Daoy (cell line): ENCODE results near the gene ECHS1. TPM values are rescaled to one million over a fixed set of nuclear protein-coding genes. Genes with fewer than 3 reads are reported as not detected.
"Not testable (repeated sequence)": the region's sequence is repeated elsewhere in the genome, so short reads cannot be mapped to it uniquely, and the experiment has no call there.

Experiments
- DNase-seq: peaks from one replicate; pipeline ENCODE4 v3.0.0-alpha.2; 2015; ENCODE audit warnings: low read depth
- total RNA-seq: library from RNA; depleted of rRNA; stranded (reverse); fragments of >200 nt; shearing (Covaris generic); gene quantifications from 2 replicates; pipeline ENCODE4 v1.2.3, GENCODE V29; 2014; rRNA removed

Gene ECHS1
- total RNA-seq, 1 experiment from 2014 or later, result 79.0 TPM

DNA sequence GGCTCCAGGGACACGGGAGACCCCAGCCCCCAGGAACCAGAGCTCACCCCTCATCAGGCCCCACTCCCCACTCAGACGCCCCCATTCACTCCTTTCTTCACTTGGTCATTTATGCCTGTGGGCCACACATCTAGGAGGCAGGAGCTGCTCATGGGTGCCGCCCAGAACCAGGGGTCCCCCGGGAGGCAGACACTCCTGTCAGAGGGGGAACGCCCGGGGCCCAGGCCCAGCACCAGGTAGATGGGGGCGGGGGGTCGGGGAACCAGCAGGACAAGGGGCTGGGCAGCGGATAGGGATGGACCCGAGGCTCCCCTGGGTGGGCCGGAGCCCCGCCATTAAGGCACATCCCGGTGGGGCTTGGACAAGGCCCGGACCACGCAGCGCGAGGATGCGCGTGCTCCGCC is 48.3 kb downstream of the ECHS1 start:
- no peak for DNase-seq

- DNase-seq, result peak; percentile 51
Measured at GRCh38 chr10:133324198-133324792, 48.9 kb downstream of the ECHS1 start.

DNA sequence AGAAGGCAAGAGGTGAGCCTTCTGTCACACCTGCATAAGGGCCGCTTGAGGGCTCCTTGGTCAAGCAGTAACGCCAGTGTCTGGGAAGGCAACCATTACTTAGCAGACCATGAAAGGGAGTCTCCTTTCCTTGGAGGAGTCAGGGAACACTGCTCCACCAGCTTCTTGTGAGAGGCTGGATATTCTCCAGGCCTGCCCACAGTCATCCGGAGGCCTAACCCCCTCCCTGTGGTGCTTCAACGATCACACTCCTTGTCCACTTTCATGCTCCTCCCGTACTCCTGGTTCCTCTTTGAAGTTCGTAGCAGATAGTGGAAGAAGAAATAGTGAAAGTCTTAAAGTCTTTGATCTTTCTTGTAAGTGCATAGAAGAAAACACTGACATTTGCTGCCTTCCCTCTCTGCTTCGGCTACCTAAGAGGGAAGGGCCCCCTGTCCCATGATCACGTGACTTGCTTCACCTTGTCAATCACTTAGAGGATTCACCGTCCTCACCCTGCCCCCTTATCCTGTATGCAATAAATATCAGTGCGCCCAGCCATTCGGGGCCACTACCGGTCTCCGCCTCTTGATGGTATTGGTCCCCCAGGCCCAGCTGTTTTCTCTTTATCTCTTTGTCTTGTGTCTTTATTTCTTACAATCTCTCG is 51.0 kb downstream of the ECHS1 start:
- not testable (repeated sequence) for DNase-seq

GRCh38 chr10:133320852-133321422 is 52.2 kb downstream of the ECHS1 start:
- DNase-seq, result not testable (repeated sequence)

- peak; percentile 69 for DNase-seq
Measured at GRCh38 chr10:133318494-133319127, 54.5 kb downstream of the ECHS1 start.

DNA sequence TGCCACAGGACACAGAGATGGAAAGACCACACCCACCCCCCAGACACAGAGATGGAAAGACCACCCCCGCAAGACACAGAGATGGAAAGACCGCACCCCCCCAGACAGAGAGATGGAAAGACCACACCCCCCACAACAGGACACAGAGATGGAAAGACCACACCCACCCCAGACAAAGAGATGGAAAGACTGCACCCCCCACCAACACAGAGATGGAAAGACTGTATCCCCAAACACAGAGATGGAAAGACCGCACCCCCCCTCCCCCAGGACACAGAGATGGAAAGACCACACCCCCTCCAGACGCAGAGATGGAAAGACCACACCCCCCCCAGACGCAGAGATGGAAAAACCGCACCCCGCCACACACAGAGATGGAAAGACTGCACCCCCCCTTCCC is 56.4 kb downstream of the ECHS1 start:
- DNase-seq, result no peak

- DNase-seq, result no peak
Measured at GRCh38 chr10:133316266-133316665, 56.9 kb downstream of the ECHS1 start.

DNA sequence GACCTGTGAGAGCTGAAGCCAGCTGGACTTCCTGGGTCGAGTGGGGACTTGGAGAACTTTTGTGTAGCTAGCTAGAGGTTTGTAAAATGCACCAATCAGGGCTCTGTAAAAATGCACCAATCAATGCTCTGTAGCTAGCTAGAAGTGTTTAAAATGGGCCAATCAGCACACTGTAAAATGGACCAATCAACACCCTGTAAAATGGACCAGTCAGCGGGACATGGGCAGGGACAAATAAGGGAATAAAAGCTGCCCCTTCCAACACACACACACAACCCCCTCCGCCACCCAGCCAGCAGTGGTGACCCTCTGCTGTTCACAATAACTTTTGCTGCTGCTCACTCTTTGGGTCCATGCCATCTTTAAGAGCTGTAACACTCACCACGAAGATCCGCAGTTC is 57.3 kb downstream of the ECHS1 start:
- no peak for DNase-seq

DNA sequence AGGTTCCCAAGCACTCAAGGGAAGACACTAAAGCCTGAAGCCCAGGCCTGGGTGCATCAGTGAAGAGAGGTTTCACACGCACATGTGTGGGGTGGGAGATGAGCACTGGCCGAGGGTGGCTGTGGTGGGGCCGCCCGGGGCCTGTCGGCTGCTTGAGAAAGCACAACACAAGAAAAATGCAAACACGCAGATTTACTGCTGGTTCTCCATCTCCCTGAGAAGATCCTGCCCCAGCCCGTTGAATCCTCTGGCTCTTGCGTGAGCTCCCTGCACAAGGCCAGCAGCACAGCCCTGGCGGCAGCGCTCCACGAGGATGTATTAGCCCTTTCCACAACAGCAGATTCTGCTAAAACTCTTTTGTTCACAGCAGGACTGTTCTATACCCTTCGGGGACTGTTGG is 58.2 kb downstream of the ECHS1 start:
- no peak for DNase-seq

DNA sequence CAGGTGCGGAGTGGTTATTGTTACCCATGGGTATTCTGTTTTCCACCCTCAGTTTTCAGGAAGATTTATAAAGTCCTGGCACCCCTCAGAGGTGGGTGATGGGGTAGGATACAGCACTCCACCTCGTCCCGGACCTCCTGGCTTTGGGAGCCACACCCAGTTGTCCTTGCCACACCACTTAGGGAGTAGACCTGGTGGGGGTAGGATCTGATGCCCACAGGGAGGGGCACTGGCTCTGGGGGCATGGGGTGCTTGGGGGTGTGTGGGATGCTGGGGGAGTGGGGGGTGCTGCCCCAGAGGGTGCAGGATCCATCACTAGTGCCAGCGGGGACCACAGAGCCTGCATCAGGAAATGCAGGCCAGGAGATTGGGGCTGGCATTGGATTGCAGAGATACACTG is 60.0 kb downstream of the ECHS1 start:
- DNase-seq, result no peak

GRCh38 chr10:133312769-133313145 is 60.4 kb downstream of the ECHS1 start:
- no peak for DNase-seq

Other genes with a start within 250 kb of the ECHS1 start
- gene KNDC1, start 213.1 kb downstream of the ECHS1 start, total RNA-seq, result not detected in 2 replicates
- gene UTF1, start 143.1 kb downstream of the ECHS1 start, total RNA-seq, result not detected in 2 replicates
- not detected in 2 replicates for gene VENTX, start 135.5 kb downstream of the ECHS1 start, total RNA-seq
- 2.9 and 6.2 TPM in 2 replicates for gene ADAM8, start 96.5 kb downstream of the ECHS1 start, total RNA-seq
- gene TUBGCP2, start 64.5 kb downstream of the ECHS1 start, total RNA-seq, result 19.8 and 21.6 TPM in 2 replicates
- 29.8 and 40.9 TPM in 2 replicates for gene ZNF511, start 64.4 kb downstream of the ECHS1 start, total RNA-seq
- not detected in 2 replicates for gene CALY, start 36.5 kb downstream of the ECHS1 start, total RNA-seq
- gene PRAP1, start 26.0 kb downstream of the ECHS1 start, total RNA-seq, result not detected in 2 replicates
- 0.80 and 2.9 TPM in 2 replicates for gene FUOM, start 15.3 kb downstream of the ECHS1 start, total RNA-seq
- 0.48 and 2.1 TPM in 2 replicates for gene PAOX, start 5.9 kb upstream of the ECHS1 start, total RNA-seq
- 35.8 and 51.0 TPM in 2 replicates for gene MTG1, start 20.8 kb upstream of the ECHS1 start, total RNA-seq
- gene SPRN, start 51.3 kb upstream of the ECHS1 start, total RNA-seq, result not detected in 2 replicates
- gene SCART1, start 80.6 kb upstream of the ECHS1 start, total RNA-seq, result 0.06 and 0.40 TPM in 2 replicates
- 0.12 and 2.5 TPM in 2 replicates for gene CYP2E1, start 154.0 kb upstream of the ECHS1 start, total RNA-seq
- 0.80 TPM in 1 of 2 replicates, not detected in the other for gene SYCE1, start 192.2 kb upstream of the ECHS1 start, total RNA-seq